Measurements from ENCODE around the gene DUSP10. TPM values are rescaled to one million over a fixed set of nuclear protein-coding genes. Genes with fewer than 3 reads are reported as not detected.

DUSP10 gene
- total and polyA plus RNA-seq, 2 of the 13 experiments (the other 11 are each of a cell fraction or from before 2014, with no cell fraction given), result 2.1 to 4.4 TPM

GRCh38 chr1:221751226-221751887 is 9.5 kb upstream of the DUSP10 start:
- no peaks in the 10 kb centered on the region for H4K20me1 ChIP-seq (ENCODE audit: insufficient read depth, low read length)
- no peaks in the 10 kb centered on the region for H3K36me3 ChIP-seq (replicated peaks in 1 of 2; ENCODE audit: control insufficient read depth in 1 of 2, insufficient read depth in 2 of 2, low read length in 2 of 2)
- no peak overlapping the region for H3K4me3 ChIP-seq (replicated peaks in 1 of 3; ENCODE audit: insufficient read depth in 1 of 3, low read depth in 2 of 3, low read length in 3 of 3)
- ATAC-seq, result no peak
- no peak for TF ChIP-seq CTCF (CRISPR knock-in tag; IDR thresholded peaks at IDR 0.05)
- TF ChIP-seq GPN1 (CRISPR knock-in tag; IDR thresholded peaks at IDR 0.05; ENCODE audit: borderline replicate concordance), result no peak
- in situ Hi-C loops (cut with HindIII; ENCODE audit: extremely low pct_ligation_motif_present, low pct_unique_long_range_greater_than_20kb) (no loop called here), intact Hi-C loops (cut with micrococcal nuclease; ENCODE audit: unreplicated experiment) (no loop called here)
- BruUV-seq (replicated peaks), result no TSS peak
- no peak for DNase-seq (ENCODE audit: low spot score)
- 28% methylated on average over 4 of the region's 4 CpGs for WGBS (ENCODE audit: low lambda C conversion rate)
- no peak overlapping the region for H3K4me2 ChIP-seq (ENCODE audit: low read depth, low read length)
- 0 out of 2 replicates have a peak, but pooled peaks cover 5% of the 10 kb centered on the region for H3K4me1 ChIP-seq (ENCODE audit: insufficient read depth, low read length)
- no peak overlapping the region for H2AFZ ChIP-seq (ENCODE audit: low read length)
- H3K27ac ChIP-seq (ENCODE audit: extremely low read length, insufficient read depth, low read length), result no peak overlapping the region
- POLR2A ChIA-PET, result no interaction called here
- CTCF ChIA-PET (ENCODE audit: low intra/inter-chr PET ratio, low total read pairs), result no interaction called here
- no peaks in the 10 kb centered on the region for H3K9me3 ChIP-seq (ENCODE audit: low read length)
- no peak for FAIRE-seq
- peaks cover 0 to 2% of the 10 kb centered on the region in 2 experiments; a peak in 1 of 5 replicates for H3K27me3 ChIP-seq (ENCODE audit: control insufficient read depth in 1 of 2, insufficient read depth in 2 of 2, low read length in 2 of 2)
- H3K79me2 ChIP-seq (ENCODE audit: insufficient read depth, low read length), result no peaks in the 10 kb centered on the region
- no peak overlapping the region for H3K9ac ChIP-seq (ENCODE audit: insufficient read depth, low read depth, low read length)

GRCh38 chr1:221748981-221749380 is 7.1 kb upstream of the DUSP10 start:
- WGBS (ENCODE audit: low lambda C conversion rate), result 16% methylated on average over 2 of the region's 2 CpGs
- H3K9ac ChIP-seq (ENCODE audit: insufficient read depth, low read depth, low read length), result no peak overlapping the region
- no peaks in the 10 kb centered on the region for H3K9me3 ChIP-seq (ENCODE audit: low read length)
- H3K27me3 ChIP-seq (ENCODE audit: control insufficient read depth in 1 of 2, insufficient read depth in 2 of 2, low read length in 2 of 2), result peaks cover 0 to 2% of the 10 kb centered on the region in 2 experiments; a peak in 1 of 5 replicates
- CTCF ChIA-PET (ENCODE audit: low intra/inter-chr PET ratio, low total read pairs), result no interaction called here
- no peak overlapping the region for H2AFZ ChIP-seq (ENCODE audit: low read length)
- no peaks in the 10 kb centered on the region for H3K79me2 ChIP-seq (ENCODE audit: insufficient read depth, low read length)
- no peaks in the 10 kb centered on the region for H3K36me3 ChIP-seq (replicated peaks in 1 of 2; ENCODE audit: control insufficient read depth in 1 of 2, insufficient read depth in 2 of 2, low read length in 2 of 2)
- peaks cover 8% of the 10 kb centered on the region for H3K4me1 ChIP-seq (ENCODE audit: insufficient read depth, low read length)
- H3K27ac ChIP-seq (ENCODE audit: extremely low read length, insufficient read depth, low read length), result no peak overlapping the region
- ATAC-seq (no peak), FAIRE-seq (no peak), DNase-seq (ENCODE audit: low spot score) (no peak)
- POLR2A ChIA-PET, result no interaction called here
- no peak overlapping the region for H3K4me2 ChIP-seq (ENCODE audit: low read depth, low read length)
- in situ Hi-C loops (cut with HindIII; ENCODE audit: extremely low pct_ligation_motif_present, low pct_unique_long_range_greater_than_20kb), result loop anchor here (10.0 kb wide), 1 partner anchor 716 kb away; no protein-coding TSS in a partner anchor
- H3K4me3 ChIP-seq (replicated peaks in 1 of 3; ENCODE audit: insufficient read depth in 1 of 3, low read depth in 2 of 3, low read length in 3 of 3), result no peak overlapping the region
- BruUV-seq (replicated peaks), result no TSS peak
- intact Hi-C loops (cut with micrococcal nuclease; ENCODE audit: unreplicated experiment), result loop anchor here (10.0 kb wide), 3 partner anchors 204 to 716 kb away; no protein-coding TSS in a partner anchor
- H4K20me1 ChIP-seq (ENCODE audit: insufficient read depth, low read length), result no peaks in the 10 kb centered on the region
- TF ChIP-seq RBM22 (optimal IDR thresholded peaks at IDR 0.05; ENCODE audit: low read length), result no peak
- no peak for TF ChIP-seq RFX5 (IDR thresholded peaks at IDR 0.05; ENCODE audit: low read depth, low read length)
- no peak for TF ChIP-seq ZBTB46 (CRISPR knock-in tag; IDR thresholded peaks at IDR 0.05; ENCODE audit: borderline replicate concordance)
- TF ChIP-seq KLF6 (CRISPR knock-in tag; IDR thresholded peaks at IDR 0.05), result no peak
- no peak for TF ChIP-seq ZIK1 (CRISPR knock-in tag; IDR thresholded peaks at IDR 0.05; ENCODE audit: borderline replicate concordance, low read depth)
- no peak for TF ChIP-seq SP5 (CRISPR knock-in tag; IDR thresholded peaks at IDR 0.05; ENCODE audit: borderline replicate concordance, low read depth)
- no peak for TF ChIP-seq ZNF850 (CRISPR knock-in tag; conservative IDR thresholded peaks at IDR 0.05)
- TF ChIP-seq THRA (CRISPR knock-in tag; IDR thresholded peaks at IDR 0.05; ENCODE audit: borderline replicate concordance), result no peak
- no peak for TF ChIP-seq ZNF263 (CRISPR knock-in tag; IDR thresholded peaks at IDR 0.05)
- TF ChIP-seq PBX2 (CRISPR knock-in tag; IDR thresholded peaks at IDR 0.05), result no peak
